GM23248 (cell line): ENCODE data around the gene TMEM271. TPM values are rescaled to one million over a fixed set of nuclear protein-coding genes. Genes with fewer than 3 reads are reported as not detected.

Experiments used
- DNase-seq: peaks from one replicate; pipeline ENCODE4 v3.0.0-alpha.2; 2015
- H2AFZ ChIP-seq: fragments of 200-600 bp; sonication (generic); 2 replicates; pipeline ENCODE4 v1.6.1; 2016; ENCODE audit warnings: antibody characterized with exemption
- H3F3A ChIP-seq: fragments of 200-600 bp; sonication (generic); 2 replicates; pipeline ENCODE4 v1.6.1; 2016; ENCODE audit warnings: mild to moderate bottlenecking, antibody characterized with exemption, mixed run types; ENCODE audit not compliant: insufficient read depth
- H3K27ac ChIP-seq: fragments of 200-600 bp; sonication (generic); 2 replicates; pipeline ENCODE4 v1.5.1; 2016; ENCODE audit warnings: mild to moderate bottlenecking
- H3K27me3 ChIP-seq: fragments of 200-600 bp; sonication (generic); replicated peaks from 2 replicates; pipeline ENCODE4 v1.6.1; 2016; ENCODE audit warnings: mild to moderate bottlenecking; ENCODE audit not compliant: insufficient read depth
- H3K36me3 ChIP-seq: fragments of 200-600 bp; sonication (generic); 2 replicates; pipeline ENCODE4 v1.6.1; 2016; ENCODE audit warnings: low read depth, mild to moderate bottlenecking
- H3K4me1 ChIP-seq: fragments of 200-600 bp; sonication (generic); 2 replicates; pipeline ENCODE4 v1.6.1; 2016; ENCODE audit warnings: mild to moderate bottlenecking; ENCODE audit not compliant: insufficient read depth
- H3K4me2 ChIP-seq: fragments of 200-600 bp; sonication (generic); one replicate; pipeline ENCODE4 v1.6.1; 2016; ENCODE audit warnings: mild to moderate bottlenecking; ENCODE audit not compliant: unreplicated experiment
- H3K4me3 ChIP-seq: fragments of 200-600 bp; sonication (generic); 2 replicates; pipeline ENCODE4 v1.5.1; 2016; ENCODE audit warnings: mild to moderate bottlenecking
- H3K79me2 ChIP-seq: fragments of 200-600 bp; sonication (generic); 2 replicates; pipeline ENCODE4 v1.6.1; 2016; ENCODE audit warnings: mild to moderate bottlenecking; ENCODE audit not compliant: insufficient read depth
- H3K9ac ChIP-seq: fragments of 200-600 bp; sonication (generic); 2 replicates; pipeline ENCODE4 v1.6.1; 2016; ENCODE audit warnings: mild to moderate bottlenecking
- H3K9me2 ChIP-seq: fragments of 200-600 bp; sonication (generic); 2 replicates; pipeline ENCODE4 v1.6.1; 2016; ENCODE audit warnings: mixed run types, mild to moderate bottlenecking, moderate library complexity; ENCODE audit not compliant: insufficient read depth
- H3K9me3 ChIP-seq: fragments of 200-600 bp; sonication (generic); one replicate; pipeline ENCODE4 v1.6.1; 2017; ENCODE audit warnings: low read depth
- H4K20me1 ChIP-seq: fragments of 200-600 bp; sonication (generic); 2 replicates; pipeline ENCODE4 v1.6.0; 2016; ENCODE audit not compliant: insufficient read depth
- EZH2 ChIP-seq: fragments of 200-600 bp; sonication (generic); IDR thresholded peaks from 2 replicates; pipeline ENCODE4 v1.6.1; 2018; ENCODE audit warnings: antibody characterized with exemption, mild to moderate bottlenecking; ENCODE audit not compliant: insufficient read depth, poor library complexity, severe bottlenecking
- EZH2phosphoT487 ChIP-seq: fragments of 200-600 bp; sonication (generic); IDR thresholded peaks from 2 replicates; pipeline ENCODE4 v1.6.1; 2018; ENCODE audit warnings: antibody characterized with exemption, moderate library complexity, mild to moderate bottlenecking, low read depth; ENCODE audit not compliant: insufficient read depth
- WGBS, 2 experiments: methylation state at CpG; one replicate each; pipeline ENCODE4 v1.1.6; 2015 to 2017; ENCODE audit warnings: low lambda C conversion rate in 2 of 2, low coverage in 1 of 2; ENCODE audit errors: missing lambda C conversion rate in 2 of 2; 5-methylcytosine and 5-hydroxymethylcytosine counted together
- in situ Hi-C: fragments of 300-500 bp; cut with MboI; formaldehyde crosslinking; loops from 2 replicates; pipeline ENCODE4 v1.15.0; 2020
- polyA plus RNA-seq: library from polyadenylated mRNA; unstranded; fragments of >200 nt; fragmentation: Nextera tagmentation; extraction: Ambion mirVana; gene quantifications from 2 replicates; pipeline ENCODE4 v1.2.1, GENCODE V29; 2016
- total RNA-seq: library from RNA; depleted of rRNA; stranded (reverse); fragments of >200 nt; shearing (Covaris generic); gene quantifications from 2 replicates; pipeline ENCODE4 v1.2.3, GENCODE V29; 2014

Gene TMEM271
- total and polyA plus RNA-seq, 2 experiments from 2014 or later: not detected

GRCh38 chr4:528296-528695 lies 47.8 kb downstream of the TMEM271 start:
- no peaks in the 10 kb centered on the region for H3K4me1 ChIP-seq
- H3K9ac ChIP-seq: no peak overlapping the region
- H3K4me2 ChIP-seq: no peak overlapping the region
- in situ Hi-C loops: no loop called here
- H3K36me3 ChIP-seq: peaks cover 29% of the 10 kb centered on the region; the same call in 1 of the 2 replicates
- H3K79me2 ChIP-seq: 0 out of 2 replicates have a peak, but pooled peaks cover 4% of the 10 kb centered on the region
- no peaks in the 10 kb centered on the region for H3F3A ChIP-seq
- H2AFZ ChIP-seq: no peak overlapping the region
- H3K9me2 ChIP-seq: no peaks in the 10 kb centered on the region
- H3K9me3 ChIP-seq: no peaks in the 10 kb centered on the region
- TF ChIP-seq EZH2: no peak
- no peak for TF ChIP-seq EZH2phosphoT487
- no peak overlapping the region for H3K27ac ChIP-seq
- no peaks in the 10 kb centered on the region for H3K27me3 ChIP-seq
- no peak for DNase-seq
- H4K20me1 ChIP-seq: no peaks in the 10 kb centered on the region
- no peak overlapping the region for H3K4me3 ChIP-seq
- 96 to 99% methylated on average over 8 to 10 of the region's 10 CpGs for WGBS, 2 experiments

- H3F3A ChIP-seq: no peaks in the 10 kb centered on the region
- no peaks in the 10 kb centered on the region for H3K9me2 ChIP-seq
- 97 to 98% methylated on average over 21 of the region's 21 CpGs for WGBS, 2 experiments
- H4K20me1 ChIP-seq: no peaks in the 10 kb centered on the region
- no peaks in the 10 kb centered on the region for H3K9me3 ChIP-seq
- no peaks in the 10 kb centered on the region for H3K27me3 ChIP-seq
- no peak for TF ChIP-seq EZH2phosphoT487
- TF ChIP-seq EZH2: no peak
- 0 out of 2 replicates have a peak, but pooled peaks cover 4% of the 10 kb centered on the region for H3K79me2 ChIP-seq
- H3K4me1 ChIP-seq: no peaks in the 10 kb centered on the region
- no peak overlapping the region for H2AFZ ChIP-seq
- DNase-seq: no peak
- H3K4me2 ChIP-seq: no peak overlapping the region
- H3K9ac ChIP-seq: no peak overlapping the region
- H3K27ac ChIP-seq: no peak overlapping the region
- in situ Hi-C loops: no loop called here
- peaks cover 26% of the 10 kb centered on the region; the same call in 1 of the 2 replicates for H3K36me3 ChIP-seq
- no peak overlapping the region for H3K4me3 ChIP-seq
These were observed 49.1 kb downstream of the TMEM271 start for GRCh38 chr4:526971-527460.

- Histone ChIP-seq H3F3A (no peaks in the 10 kb centered on the region), H3K27me3 (no peaks in the 10 kb centered on the region), H3K36me3 (peaks cover 26% of the 10 kb centered on the region; the same call in 1 of the 2 replicates), H3K4me1 (no peaks in the 10 kb centered on the region), H3K4me2 (no peak overlapping the region), H3K9ac (no peak overlapping the region), H3K4me3 (no peak overlapping the region), H3K9me3 (no peaks in the 10 kb centered on the region), H3K9me2 (no peaks in the 10 kb centered on the region), H4K20me1 (no peaks in the 10 kb centered on the region), H2AFZ (no peak overlapping the region), H3K79me2 (0 out of 2 replicates have a peak, but pooled peaks cover 4% of the 10 kb centered on the region), H3K27ac (no peak overlapping the region)
- no peak for DNase-seq
- WGBS, 2 experiments: 88 to 91% methylated on average over 22 of the region's 22 CpGs
- no peak for TF ChIP-seq EZH2phosphoT487
- TF ChIP-seq EZH2: no peak
- in situ Hi-C loops: no loop called here
These were observed 49.7 kb downstream of the TMEM271 start for GRCh38 chr4:526189-526909.

DNA sequence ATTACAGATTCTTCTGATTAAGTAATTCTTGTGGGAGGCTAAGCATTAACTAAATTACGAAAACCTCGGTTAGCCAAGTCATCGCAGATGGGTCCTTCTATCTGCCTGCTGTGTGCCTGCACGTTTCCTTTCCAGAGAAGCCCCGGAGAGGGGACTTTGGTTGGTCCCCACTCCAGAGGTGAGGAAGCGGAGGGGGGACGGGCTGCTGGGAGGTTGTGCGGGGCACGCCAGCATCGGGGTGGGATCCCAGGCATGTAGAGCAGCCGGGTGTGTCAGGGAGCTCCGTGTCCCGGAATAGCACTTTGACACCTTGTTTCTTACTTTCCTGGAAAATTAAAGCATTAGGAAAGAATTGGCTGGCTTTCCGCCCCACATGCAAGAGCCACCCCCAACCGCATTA lies 50.4 kb downstream of the TMEM271 start:
- Histone ChIP-seq H3F3A (no peaks in the 10 kb centered on the region), H4K20me1 (no peaks in the 10 kb centered on the region), H3K79me2 (0 out of 2 replicates have a peak, but pooled peaks cover 4% of the 10 kb centered on the region), H3K9me2 (no peaks in the 10 kb centered on the region), H3K9ac (no peak overlapping the region), H3K27me3 (no peaks in the 10 kb centered on the region), H3K27ac (no peak overlapping the region), H3K36me3 (peaks cover 26% of the 10 kb centered on the region; the same call in 1 of the 2 replicates), H3K4me1 (no peaks in the 10 kb centered on the region), H3K9me3 (no peaks in the 10 kb centered on the region), H3K4me3 (no peak overlapping the region), H3K4me2 (no peak overlapping the region), H2AFZ (no peak overlapping the region)
- TF ChIP-seq EZH2phosphoT487 (no peak), EZH2 (no peak)
- WGBS, 2 experiments: 97 to 99% methylated on average over 15 of the region's 15 CpGs
- DNase-seq: no peak
- in situ Hi-C loops: no loop called here
